ENCODE measurements around the gene CCN2.
A peak's percentile ranks its signal among the peaks of the same experiment; 100 is the strongest.
"Not testable (repeated sequence)": the region's sequence is repeated elsewhere in the genome, so short reads cannot be mapped to it uniquely, and the experiment has no call there.

Gene CCN2

DNA sequence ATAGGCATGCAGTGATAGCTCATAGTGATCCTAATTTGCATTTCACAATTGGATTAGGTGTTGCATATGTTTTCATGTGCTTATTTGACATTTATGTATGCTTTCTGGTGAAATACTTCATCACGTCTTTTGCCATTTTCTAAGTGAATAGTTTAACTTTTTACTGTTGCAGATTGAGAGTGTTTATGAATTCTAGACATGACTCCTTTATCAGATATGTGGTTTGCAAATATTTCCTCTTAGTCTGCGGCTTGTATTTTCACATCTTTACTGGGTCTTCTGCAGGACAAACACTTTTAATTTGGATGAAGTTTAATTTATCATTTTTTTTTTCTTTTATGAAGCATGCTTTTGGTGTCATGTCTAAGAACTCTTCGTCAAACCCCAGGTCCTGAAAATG is 39.2 kb downstream of the CCN2 start:
- TF ChIP-seq, protein P1, sequence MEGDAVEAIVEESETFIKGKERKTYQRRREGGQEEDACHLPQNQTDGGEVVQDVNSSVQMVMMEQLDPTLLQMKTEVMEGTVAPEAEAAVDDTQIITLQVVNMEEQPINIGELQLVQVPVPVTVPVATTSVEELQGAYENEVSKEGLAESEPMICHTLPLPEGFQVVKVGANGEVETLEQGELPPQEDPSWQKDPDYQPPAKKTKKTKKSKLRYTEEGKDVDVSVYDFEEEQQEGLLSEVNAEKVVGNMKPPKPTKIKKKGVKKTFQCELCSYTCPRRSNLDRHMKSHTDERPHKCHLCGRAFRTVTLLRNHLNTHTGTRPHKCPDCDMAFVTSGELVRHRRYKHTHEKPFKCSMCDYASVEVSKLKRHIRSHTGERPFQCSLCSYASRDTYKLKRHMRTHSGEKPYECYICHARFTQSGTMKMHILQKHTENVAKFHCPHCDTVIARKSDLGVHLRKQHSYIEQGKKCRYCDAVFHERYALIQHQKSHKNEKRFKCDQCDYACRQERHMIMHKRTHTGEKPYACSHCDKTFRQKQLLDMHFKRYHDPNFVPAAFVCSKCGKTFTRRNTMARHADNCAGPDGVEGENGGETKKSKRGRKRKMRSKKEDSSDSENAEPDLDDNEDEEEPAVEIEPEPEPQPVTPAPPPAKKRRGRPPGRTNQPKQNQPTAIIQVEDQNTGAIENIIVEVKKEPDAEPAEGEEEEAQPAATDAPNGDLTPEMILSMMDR (IDR thresholded peaks at IDR 0.05; ENCODE audit: low read depth, low read length), result no peak
- no peak overlapping the region; the same call in 1 of the 2 replicates for H3K4me3 ChIP-seq (ENCODE audit: low read depth, low read length)

DNA sequence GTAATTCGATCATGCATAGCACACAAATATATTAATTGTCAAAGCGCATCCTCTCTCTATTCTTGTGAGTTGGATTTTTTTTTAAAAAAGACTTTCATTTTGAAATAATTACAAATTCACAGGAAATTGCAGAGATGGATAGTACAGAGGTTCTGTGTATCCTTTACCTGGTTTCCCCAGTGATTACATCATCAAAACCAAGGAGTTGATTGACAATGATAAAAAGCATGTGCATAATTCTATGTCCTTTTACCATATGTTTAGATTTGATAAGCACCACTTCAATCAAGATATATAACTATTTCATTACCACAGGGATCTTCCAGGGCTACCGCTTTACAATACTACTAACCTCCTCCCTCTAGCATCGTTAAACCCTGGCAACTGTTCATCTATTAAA is 40.2 kb downstream of the CCN2 start:
- H3K4me3 ChIP-seq (ENCODE audit: low read depth, low read length), result no peak overlapping the region
- TF ChIP-seq, protein P1 (IDR thresholded peaks at IDR 0.05; ENCODE audit: low read depth, low read length), result no peak

DNA sequence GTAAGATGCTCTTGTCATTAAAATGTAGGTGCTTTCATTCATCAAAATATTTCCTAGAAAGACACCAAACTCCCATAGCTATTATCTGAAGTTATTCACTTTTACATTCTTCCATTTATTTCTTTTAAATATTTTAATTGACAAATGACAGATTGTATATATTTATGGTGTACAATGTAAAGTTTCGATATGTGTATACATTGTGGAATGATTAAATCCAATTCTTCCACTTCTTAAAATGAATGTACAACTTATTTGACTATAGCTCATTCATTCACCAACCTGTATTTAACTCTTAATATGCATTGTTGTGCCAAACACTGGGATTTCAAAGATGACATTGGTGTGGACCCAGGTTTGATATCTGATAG is 41.0 kb downstream of the CCN2 start:
- TF ChIP-seq, protein P1 (IDR thresholded peaks at IDR 0.05; ENCODE audit: low read depth, low read length), result no peak
- no peak overlapping the region for H3K4me3 ChIP-seq (ENCODE audit: low read depth, low read length)

DNA sequence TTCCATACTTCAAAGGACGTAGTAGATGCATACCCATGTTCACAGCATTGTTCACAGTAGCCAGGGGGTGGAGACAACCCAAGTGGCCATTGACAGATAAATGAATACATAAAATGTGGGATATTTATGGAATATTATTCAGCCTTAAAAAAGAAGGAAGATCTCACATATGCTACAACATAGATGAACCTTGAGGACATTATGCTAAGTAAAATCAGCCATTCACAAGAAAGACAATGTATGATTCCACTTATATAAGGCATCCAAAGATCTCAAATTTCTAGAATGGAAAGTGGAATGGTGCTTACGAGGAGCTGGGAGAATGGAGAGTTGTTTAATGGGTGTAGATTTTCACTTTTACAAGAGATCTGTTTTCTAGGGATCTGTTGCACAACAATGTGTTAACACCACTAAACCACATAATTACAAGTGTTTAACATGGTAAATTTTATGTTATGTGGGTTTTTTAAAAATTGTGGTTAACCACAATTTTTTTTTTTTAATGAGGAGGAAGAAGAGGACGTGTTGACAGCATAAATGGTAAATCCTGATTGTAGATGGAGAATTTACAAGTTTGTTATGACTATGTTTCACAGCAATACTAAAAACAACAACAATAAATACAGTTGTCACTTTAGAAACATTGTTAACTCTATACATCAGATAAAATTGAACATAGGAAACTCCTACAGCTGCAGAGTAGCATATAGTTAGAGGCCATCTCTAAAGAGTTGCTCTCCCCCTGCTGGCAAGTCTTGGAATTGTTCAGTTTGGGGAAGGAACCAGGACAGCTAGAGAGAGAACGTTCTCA is 41.6 kb downstream of the CCN2 start:
- TF ChIP-seq, protein P1 (IDR thresholded peaks at IDR 0.05; ENCODE audit: low read depth, low read length), result peak; percentile 75
- H3K4me3 ChIP-seq (ENCODE audit: low read depth, low read length), result no peak overlapping the region

DNA sequence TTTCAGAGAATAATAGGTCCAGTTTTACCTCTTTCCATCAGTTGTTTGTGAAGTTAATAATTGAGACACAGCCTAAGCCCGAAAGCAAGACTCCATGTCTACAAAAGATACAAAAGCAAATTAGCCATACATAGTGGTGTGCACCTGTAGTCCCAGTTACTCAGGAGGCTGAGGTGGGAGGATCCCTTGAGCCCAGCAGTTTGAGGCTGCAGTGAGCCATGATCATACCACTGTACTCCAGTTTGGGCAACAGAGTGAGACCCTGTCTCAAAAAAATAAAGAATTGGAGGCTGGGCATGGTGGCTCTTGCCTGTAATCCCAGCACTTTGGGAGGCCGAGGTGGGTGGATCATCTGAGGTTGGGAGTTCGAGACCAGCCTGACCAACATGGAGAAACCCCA is 42.4 kb downstream of the CCN2 start:
- not testable (repeated sequence) for H3K4me3 ChIP-seq (ENCODE audit: low read depth, low read length)

DNA sequence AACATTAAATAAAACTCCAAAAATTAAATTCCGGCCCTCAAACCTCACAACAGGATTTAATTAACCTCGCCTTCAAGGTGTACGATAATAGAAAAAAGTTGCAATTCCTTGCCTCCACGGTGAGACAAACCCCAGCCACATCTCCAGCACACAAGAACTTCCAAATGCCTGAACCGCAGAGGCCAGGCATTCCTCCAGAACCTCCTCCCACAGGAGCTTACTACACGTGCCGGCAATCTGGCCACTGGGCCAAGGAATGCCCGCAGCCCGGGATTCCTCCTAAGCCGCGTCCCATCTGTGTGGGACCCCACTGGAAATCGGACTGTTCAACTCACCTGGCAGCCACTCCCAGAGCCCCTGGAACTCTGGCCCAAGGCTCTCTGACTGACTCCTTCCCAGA is 47.4 kb downstream of the CCN2 start:
- not testable (repeated sequence) for H3K4me3 ChIP-seq (ENCODE audit: low read depth, low read length)

DNA sequence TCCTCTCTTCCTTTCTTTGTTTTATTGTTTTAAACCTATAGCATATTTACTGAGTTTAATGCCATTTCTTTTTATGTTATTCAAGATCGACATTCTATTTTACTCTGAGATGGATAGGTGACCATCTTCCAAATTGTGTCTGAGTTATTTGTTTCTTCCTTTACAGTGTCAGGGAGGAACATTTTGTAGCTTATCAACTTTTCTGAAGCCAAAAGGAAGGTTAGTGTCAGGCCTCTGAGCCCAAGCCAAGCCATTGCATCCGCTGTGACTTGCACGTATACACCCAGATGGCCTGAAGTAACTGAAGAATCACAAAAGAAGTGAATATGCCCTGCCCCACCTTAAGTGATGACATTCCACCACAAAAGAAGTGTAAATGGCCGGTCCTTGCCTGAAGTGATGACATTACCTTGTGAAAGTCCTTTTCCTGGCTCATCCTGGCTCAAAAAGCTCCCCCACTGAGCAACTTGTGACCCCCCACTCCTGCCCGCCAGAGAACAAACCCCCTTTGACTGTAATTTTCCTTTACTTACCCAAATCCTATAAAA is 49.8 kb downstream of the CCN2 start:
- H3K4me3 ChIP-seq (ENCODE audit: low read depth, low read length), result not testable (repeated sequence)

DNA sequence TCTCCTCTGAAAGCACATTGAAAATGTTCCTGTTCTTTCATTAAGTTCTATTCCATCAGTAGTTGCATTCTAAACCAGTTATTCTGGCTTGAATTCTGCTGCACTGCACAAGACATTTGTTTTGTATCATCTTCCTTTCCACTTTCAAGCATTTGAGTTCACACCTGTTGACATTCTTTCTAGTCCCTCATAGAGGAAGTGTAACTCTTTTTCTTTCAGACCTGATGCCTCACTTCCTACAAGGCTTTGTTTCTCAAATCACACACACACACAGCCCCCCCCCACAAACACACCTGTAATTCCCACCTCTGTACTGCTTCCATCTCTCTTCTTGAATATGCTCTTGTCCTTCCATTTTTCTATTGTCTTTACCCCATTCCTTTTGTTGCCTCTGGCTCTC is 50.9 kb downstream of the CCN2 start:
- no peak overlapping the region for H3K4me3 ChIP-seq (ENCODE audit: low read depth, low read length)
- TF ChIP-seq, protein P1 (IDR thresholded peaks at IDR 0.05; ENCODE audit: low read depth, low read length), result no peak

DNA sequence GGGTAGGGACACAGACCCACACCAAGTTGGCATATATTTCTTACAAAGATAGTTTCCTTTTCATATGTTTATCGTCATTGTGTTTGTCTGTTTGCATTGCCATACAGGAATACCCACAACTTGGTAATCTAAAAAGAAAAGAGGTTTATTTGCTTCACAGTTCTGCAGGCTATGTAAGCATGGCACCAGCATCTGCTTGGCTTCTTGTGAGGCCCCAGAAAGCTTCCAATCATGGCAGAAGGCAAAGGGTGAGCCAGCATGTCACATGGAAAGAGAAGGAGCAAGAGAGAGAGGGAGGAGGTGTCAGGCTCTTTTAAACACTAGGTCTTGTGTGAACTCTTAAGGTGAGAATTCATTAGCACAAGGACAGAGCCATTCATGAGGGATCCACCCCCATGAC is 52.5 kb downstream of the CCN2 start:
- TF ChIP-seq, protein P1 (IDR thresholded peaks at IDR 0.05; ENCODE audit: low read depth, low read length), result no peak
- no peak overlapping the region for H3K4me3 ChIP-seq (ENCODE audit: low read depth, low read length)
